Osteocyte (in vitro differentiated cells): Measurements from ENCODE around the gene PEMT. TPM values are rescaled to one million over a fixed set of nuclear protein-coding genes. Genes with fewer than 3 reads are reported as not detected.

Experiments
- DNase-seq: peaks from one replicate; pipeline ENCODE4 v3.0.0; 2021; ENCODE audit warnings: mixed read lengths; ENCODE audit not compliant: unreplicated experiment; ENCODE audit errors: extremely low spot score
- H3K27ac Mint-ChIP-seq: one replicate; pipeline ENCODE4 v1.8.0; 2021; ENCODE audit warnings: mild to moderate bottlenecking, mixed read lengths; ENCODE audit not compliant: unreplicated experiment
- H3K27me3 Mint-ChIP-seq: one replicate; pipeline ENCODE4 v1.8.0; 2021; ENCODE audit warnings: mixed read lengths; ENCODE audit not compliant: unreplicated experiment
- H3K36me3 Mint-ChIP-seq: one replicate; pipeline ENCODE4 v1.8.0; 2021; ENCODE audit warnings: mixed read lengths; ENCODE audit not compliant: unreplicated experiment
- H3K4me1 Mint-ChIP-seq: one replicate; pipeline ENCODE4 v1.8.0; 2021; ENCODE audit warnings: mixed read lengths; ENCODE audit not compliant: unreplicated experiment
- H3K4me3 Mint-ChIP-seq: one replicate; pipeline ENCODE4 v1.8.0; 2021; ENCODE audit warnings: mild to moderate bottlenecking, moderate library complexity, mixed read lengths; ENCODE audit not compliant: unreplicated experiment
- H3K9me3 Mint-ChIP-seq: one replicate; pipeline ENCODE4 v1.8.0; 2021; ENCODE audit warnings: mixed read lengths; ENCODE audit not compliant: unreplicated experiment
- total RNA-seq: library from RNA; stranded (reverse); gene quantifications from 2 replicates; pipeline ENCODE4 v1.2.1, GENCODE V29; 2021
- TF ChIP-seq, protein P1 (sequence below): fragments of 200-600 bp; sonication (generic); IDR thresholded peaks from 2 replicates; pipeline ENCODE4 v1.5.0; 2021; ENCODE audit warnings: antibody characterized with exemption, mild to moderate bottlenecking, moderate library complexity

PEMT gene
- total RNA-seq, 1 donor from 2014 or later, result 25.6 TPM

DNA sequence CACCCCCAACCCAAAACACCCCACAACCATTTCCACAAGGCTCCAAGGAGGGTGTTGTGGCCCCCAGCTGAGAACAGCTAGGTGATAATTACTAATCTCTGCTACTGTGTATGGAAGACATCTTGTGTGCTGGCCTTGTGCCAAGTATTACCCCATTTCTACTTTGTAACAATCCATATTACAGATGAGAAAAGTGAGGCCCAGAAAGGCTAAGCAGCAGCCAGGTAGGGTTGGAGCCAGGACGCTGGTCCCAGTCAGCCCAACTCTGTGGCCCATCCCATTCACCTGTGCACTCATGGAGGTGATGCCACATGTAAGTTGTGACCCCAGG lies 12.4 kb upstream of the PEMT start:
- H3K36me3 Mint-ChIP-seq, result no peaks in the 10 kb centered on the region
- H3K4me3 Mint-ChIP-seq, result no peak overlapping the region
- peaks cover 5% of the 10 kb centered on the region for H3K4me1 Mint-ChIP-seq
- TF ChIP-seq, protein P1, sequence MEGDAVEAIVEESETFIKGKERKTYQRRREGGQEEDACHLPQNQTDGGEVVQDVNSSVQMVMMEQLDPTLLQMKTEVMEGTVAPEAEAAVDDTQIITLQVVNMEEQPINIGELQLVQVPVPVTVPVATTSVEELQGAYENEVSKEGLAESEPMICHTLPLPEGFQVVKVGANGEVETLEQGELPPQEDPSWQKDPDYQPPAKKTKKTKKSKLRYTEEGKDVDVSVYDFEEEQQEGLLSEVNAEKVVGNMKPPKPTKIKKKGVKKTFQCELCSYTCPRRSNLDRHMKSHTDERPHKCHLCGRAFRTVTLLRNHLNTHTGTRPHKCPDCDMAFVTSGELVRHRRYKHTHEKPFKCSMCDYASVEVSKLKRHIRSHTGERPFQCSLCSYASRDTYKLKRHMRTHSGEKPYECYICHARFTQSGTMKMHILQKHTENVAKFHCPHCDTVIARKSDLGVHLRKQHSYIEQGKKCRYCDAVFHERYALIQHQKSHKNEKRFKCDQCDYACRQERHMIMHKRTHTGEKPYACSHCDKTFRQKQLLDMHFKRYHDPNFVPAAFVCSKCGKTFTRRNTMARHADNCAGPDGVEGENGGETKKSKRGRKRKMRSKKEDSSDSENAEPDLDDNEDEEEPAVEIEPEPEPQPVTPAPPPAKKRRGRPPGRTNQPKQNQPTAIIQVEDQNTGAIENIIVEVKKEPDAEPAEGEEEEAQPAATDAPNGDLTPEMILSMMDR, result no peak
- no peak for DNase-seq
- no peak overlapping the region for H3K27ac Mint-ChIP-seq
- H3K27me3 Mint-ChIP-seq, result peaks cover 3% of the 10 kb centered on the region
- no peaks in the 10 kb centered on the region for H3K9me3 Mint-ChIP-seq

DNA sequence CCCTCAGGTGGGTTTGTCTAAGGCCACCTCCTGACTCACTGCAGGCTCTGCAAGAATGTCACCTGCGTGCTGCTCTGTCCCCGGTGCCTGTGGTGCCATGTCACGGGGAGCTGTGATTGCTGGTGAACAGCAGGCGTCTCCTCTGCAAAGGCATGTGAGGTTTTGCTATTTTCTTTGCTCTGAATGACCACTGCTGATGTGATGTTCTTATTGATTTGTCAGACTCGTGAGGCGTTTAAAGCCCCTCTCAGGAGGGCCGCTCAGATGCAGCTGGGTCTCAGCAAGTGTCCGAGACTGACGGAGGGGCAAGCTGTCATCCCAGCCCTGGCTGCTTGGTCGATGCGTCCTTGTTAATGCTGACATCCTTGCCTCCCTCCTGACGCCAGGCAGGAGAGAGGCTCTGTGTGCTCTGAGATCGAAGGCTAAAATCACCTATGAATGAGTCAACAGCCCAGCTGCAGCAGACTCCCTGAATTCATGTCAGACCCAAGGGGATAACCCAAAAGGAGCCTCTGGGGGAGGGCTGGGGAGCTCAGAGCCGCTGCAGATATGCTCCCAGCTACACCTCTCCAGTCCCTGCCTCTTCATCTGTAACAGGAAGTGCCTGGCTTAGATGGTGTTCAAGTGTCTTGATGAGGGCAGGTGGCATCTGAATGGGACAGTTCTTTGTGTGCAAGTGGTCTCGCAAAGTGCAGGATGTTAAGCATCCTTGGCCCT lies 11.8 kb upstream of the PEMT start:
- DNase-seq, result no peak
- Mint-ChIP-seq H3K27me3 (peaks cover 3% of the 10 kb centered on the region), H3K4me1 (peaks cover 5% of the 10 kb centered on the region), H3K4me3 (no peak overlapping the region), H3K27ac (no peak overlapping the region), H3K36me3 (no peaks in the 10 kb centered on the region), H3K9me3 (no peaks in the 10 kb centered on the region)
- TF ChIP-seq, protein P1, result no peak

DNA sequence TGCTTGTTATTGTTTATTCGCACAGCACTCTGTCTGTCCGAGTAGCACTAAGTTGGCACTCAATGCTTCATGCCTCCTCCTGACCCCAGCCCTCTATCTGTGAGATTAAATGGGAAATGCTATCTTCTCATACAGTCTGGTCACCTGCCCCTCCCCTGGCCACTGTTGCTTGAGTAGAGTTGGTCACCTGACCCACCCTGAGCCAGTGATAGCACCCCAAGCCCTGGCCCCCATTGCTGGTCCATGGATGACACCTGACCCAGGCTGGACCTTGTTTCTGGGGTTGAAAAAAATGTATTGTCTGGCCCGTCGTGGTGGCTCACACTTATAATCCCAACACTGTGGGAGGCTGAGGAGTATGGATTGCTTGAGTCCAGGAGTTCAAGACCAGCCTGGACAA lies 8.5 kb upstream of the PEMT start:
- no peak for DNase-seq
- H3K27ac Mint-ChIP-seq, result no peak overlapping the region
- H3K27me3 Mint-ChIP-seq, result no peaks in the 10 kb centered on the region
- H3K36me3 Mint-ChIP-seq, result no peaks in the 10 kb centered on the region
- TF ChIP-seq, protein P1, result no peak
- H3K4me1 Mint-ChIP-seq, result peaks cover under 1% of the 10 kb centered on the region
- no peaks in the 10 kb centered on the region for H3K9me3 Mint-ChIP-seq
- no peak overlapping the region for H3K4me3 Mint-ChIP-seq

DNA sequence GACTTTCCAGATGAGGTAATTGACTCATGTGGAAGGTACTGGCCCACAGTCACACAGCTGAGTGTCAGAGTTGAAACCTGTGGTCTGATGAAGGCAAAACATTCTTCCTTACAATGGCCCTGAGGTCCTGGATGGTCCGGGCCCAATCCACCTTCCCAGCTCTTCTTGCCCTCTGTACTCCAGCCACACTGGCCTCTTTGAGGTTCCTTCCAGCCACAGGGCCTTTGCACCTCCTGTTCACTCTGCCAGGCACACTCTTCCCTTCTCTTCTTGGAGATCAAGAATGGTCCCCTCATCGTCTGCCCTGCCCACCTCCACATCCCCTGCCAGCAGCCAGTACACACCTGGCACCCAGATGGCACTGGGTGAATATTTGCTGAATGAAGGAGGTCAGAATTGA lies 6.5 kb upstream of the PEMT start:
- Mint-ChIP-seq H3K27ac (no peak overlapping the region), H3K27me3 (no peaks in the 10 kb centered on the region), H3K9me3 (no peaks in the 10 kb centered on the region), H3K4me3 (no peak overlapping the region), H3K4me1 (no peaks in the 10 kb centered on the region), H3K36me3 (no peaks in the 10 kb centered on the region)
- DNase-seq, result no peak
- TF ChIP-seq, protein P1, result no peak

DNA sequence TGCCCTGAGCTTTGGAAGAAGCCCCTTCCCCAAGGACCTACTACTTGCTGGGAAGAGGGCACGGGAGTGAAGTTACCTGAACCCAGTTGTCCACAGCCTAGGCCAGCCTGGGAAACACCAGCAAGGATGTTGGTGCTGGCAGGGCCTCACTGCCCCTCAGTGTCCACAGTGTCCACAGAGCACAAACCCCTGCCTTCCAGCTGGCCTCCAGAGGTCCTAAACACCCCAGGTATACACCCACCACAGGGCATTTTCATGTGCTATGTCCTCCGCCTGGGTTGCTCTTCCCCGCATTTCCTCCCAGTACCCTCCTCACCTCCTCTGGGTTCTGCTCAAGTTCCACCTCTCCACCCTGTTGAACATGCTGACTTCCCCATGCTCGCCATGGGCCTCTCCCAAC lies 4.2 kb upstream of the PEMT start:
- no peak overlapping the region for H3K27ac Mint-ChIP-seq
- H3K36me3 Mint-ChIP-seq, result no peaks in the 10 kb centered on the region
- no peak overlapping the region for H3K4me3 Mint-ChIP-seq
- H3K4me1 Mint-ChIP-seq, result peaks cover 9% of the 10 kb centered on the region
- TF ChIP-seq, protein P1, result no peak
- no peaks in the 10 kb centered on the region for H3K27me3 Mint-ChIP-seq
- no peak for DNase-seq
- H3K9me3 Mint-ChIP-seq, result no peaks in the 10 kb centered on the region
